ENCODE results near the gene CBX4. TPM values are rescaled to one million over a fixed set of nuclear protein-coding genes. Genes with fewer than 3 reads are reported as not detected.
A peak's percentile ranks its signal among the peaks of the same experiment; 100 is the strongest.

The CBX4 gene
- total RNA-seq, result 10 to 100 TPM; 11.6 to 15.3 (median 14.4) TPM

- DNase-seq (ENCODE audit: low spot score in 2 of 2), result peak; percentile 90 to 95
- peak within 1 kb of the TSS; percentile 67 to 86 (median 74) for H3K4me3 ChIP-seq
- H3K27me3 ChIP-seq, result peaks cover 4 to 42% of the 10 kb centered on the region in 2 donors
- WGBS, 2 donors, result 1 to 4% methylated on average over 41 to 80 of the region's 103 CpGs
- no peaks in the 10 kb centered on the region for H3K9me3 ChIP-seq
- H3K36me3 ChIP-seq, result peaks cover 0 to 9% (median 0%) of the 10 kb centered on the region in 3 donors
- H3K27ac ChIP-seq, result peak within 1 kb of the TSS; percentile 84 to 94 (median 94)
- TF ChIP-seq CTCF (IDR thresholded peaks at IDR 0.05) (peak; percentile 50 to 87 (median 61)), POLR2A (IDR thresholded peaks at IDR 0.05) (peak; percentile 73 to 87), EP300 (IDR thresholded peaks at IDR 0.05) (peak in 1 of 2 donors; percentile 81)
- peaks cover 0 to 87% (median 52%) of the 10 kb centered on the region in 4 donors for H3K4me1 ChIP-seq
These were observed at the start of gene CBX4 for GRCh38 chr17:79839356-79840268. Gene CBX4, minus strand, starts transcription at chr17:79839440. Its CDS starts 189 bp downstream, at chr17:79839251.

GRCh38 chr17:79888009-79888540 is 48.8 kb upstream of the CBX4 start:
- Histone ChIP-seq H3K27me3 (peaks cover 0 to 68% of the 10 kb centered on the region in 2 donors), H3K4me1 (peaks cover 0 to 7% (median 0%) of the 10 kb centered on the region in 4 donors), H3K9me3 (no peaks in the 10 kb centered on the region), H3K27ac (no peak overlapping the region), H3K4me3 (no peak overlapping the region), H3K36me3 (no peaks in the 10 kb centered on the region)
- DNase-seq (ENCODE audit: low spot score in 2 of 2), result no peak
- 88 to 92% methylated on average over 13 to 15 of the region's 17 CpGs for WGBS, 2 donors
- TF ChIP-seq EP300 (IDR thresholded peaks at IDR 0.05) (no peak), CTCF (IDR thresholded peaks at IDR 0.05) (no peak), POLR2A (IDR thresholded peaks at IDR 0.05) (no peak)

- no peaks in the 10 kb centered on the region for H3K9me3 ChIP-seq
- peaks cover 0 to 7% (median 0%) of the 10 kb centered on the region in 4 donors for H3K4me1 ChIP-seq
- H3K36me3 ChIP-seq, result no peaks in the 10 kb centered on the region
- DNase-seq (ENCODE audit: low spot score in 2 of 2), result no peak
- H3K27ac ChIP-seq, result no peak overlapping the region
- TF ChIP-seq CTCF (IDR thresholded peaks at IDR 0.05), result no peak
- no peak for TF ChIP-seq EP300 (IDR thresholded peaks at IDR 0.05)
- TF ChIP-seq POLR2A (IDR thresholded peaks at IDR 0.05), result no peak
- peaks cover 0 to 74% of the 10 kb centered on the region in 2 donors for H3K27me3 ChIP-seq
- no peak overlapping the region for H3K4me3 ChIP-seq
- 87 to 88% methylated on average over 14 of the region's 14 CpGs for WGBS, 2 donors
These were observed 48.3 kb upstream of the CBX4 start for GRCh38 chr17:79887451-79887991.

GRCh38 chr17:79883202-79883601 is 44.0 kb upstream of the CBX4 start:
- 68 to 76% methylated on average over 7 of the region's 7 CpGs for WGBS, 2 donors
- TF ChIP-seq POLR2A (IDR thresholded peaks at IDR 0.05) (no peak), EP300 (IDR thresholded peaks at IDR 0.05) (no peak), CTCF (IDR thresholded peaks at IDR 0.05) (no peak)
- Histone ChIP-seq H3K4me3 (no peak overlapping the region), H3K27me3 (peaks cover 0 to 41% of the 10 kb centered on the region in 2 donors), H3K9me3 (no peaks in the 10 kb centered on the region), H3K4me1 (no peaks in the 10 kb centered on the region), H3K36me3 (no peaks in the 10 kb centered on the region), H3K27ac (no peak overlapping the region)
- DNase-seq (ENCODE audit: low spot score in 2 of 2), result no peak
